Trophoblast cell (in vitro differentiated cells and primary cell): ENCODE results near the gene CCZ1.
"Not testable (repeated sequence)": the region's sequence is repeated elsewhere in the genome, so short reads cannot be mapped to it uniquely, and the experiment has no call there.

Experiments
- DNase-seq, 2 donors: peaks; one replicate each; pipeline ENCODE4 v3.0.0-alpha.2; 2016
- H2AFZ ChIP-seq: 2 replicates; pipeline ENCODE4 v1.6.1; 2013; ENCODE audit warnings: low read length, moderate library complexity, mild to moderate bottlenecking; ENCODE audit not compliant: insufficient read depth, poor library complexity
- H2AK5ac ChIP-seq: 2 replicates; pipeline ENCODE4 v1.6.1; 2013; ENCODE audit warnings: mild to moderate bottlenecking, low read length
- H2BK120ac ChIP-seq: 2 replicates; pipeline ENCODE4 v1.6.1; 2013; ENCODE audit warnings: low read length, mild to moderate bottlenecking, moderate library complexity; ENCODE audit not compliant: insufficient read depth, poor library complexity
- H2BK12ac ChIP-seq: 2 replicates; pipeline ENCODE4 v1.6.1; 2013; ENCODE audit warnings: mild to moderate bottlenecking, low read length, moderate library complexity
- H2BK5ac ChIP-seq: 2 replicates; pipeline ENCODE4 v1.6.1; 2013; ENCODE audit warnings: low read length, low read depth, moderate library complexity, mild to moderate bottlenecking; ENCODE audit not compliant: poor library complexity
- H3K14ac ChIP-seq: 2 replicates; pipeline ENCODE4 v1.6.1; 2013; ENCODE audit warnings: mild to moderate bottlenecking, low read length
- H3K18ac ChIP-seq: 2 replicates; pipeline ENCODE4 v1.6.1; 2013; ENCODE audit warnings: mild to moderate bottlenecking, low read length
- H3K23ac ChIP-seq: 2 replicates; pipeline ENCODE4 v1.6.1; 2013; ENCODE audit warnings: low read length
- H3K27ac ChIP-seq: 2 replicates; pipeline ENCODE4 v1.5.1; 2013; ENCODE audit warnings: low read depth, mild to moderate bottlenecking, inconsistent platforms, low read length, moderate library complexity
- H3K27me3 ChIP-seq: 2 replicates; pipeline ENCODE4 v1.6.1; 2013; ENCODE audit warnings: inconsistent platforms, mild to moderate bottlenecking, low read length, moderate library complexity; ENCODE audit not compliant: insufficient read depth
- H3K36me3 ChIP-seq, 2 experiments: 1 replicate in 1 of 2; 2 replicates in 1 of 2; pipeline ENCODE4 v1.6.1; 2013; ENCODE audit warnings: low read length in 2 of 2, mild to moderate bottlenecking in 2 of 2, moderate library complexity in 1 of 2; ENCODE audit not compliant: insufficient read depth in 2 of 2, control insufficient read depth in 1 of 2
- H3K4ac ChIP-seq: 2 replicates; pipeline ENCODE4 v1.6.1; 2013; ENCODE audit warnings: low read depth, mild to moderate bottlenecking, low read length, moderate library complexity
- H3K4me1 ChIP-seq, 2 experiments: 1 replicate in 1 of 2; 2 replicates in 1 of 2; pipeline ENCODE4 v1.6.1; 2013; ENCODE audit warnings: low read length in 2 of 2, mild to moderate bottlenecking in 2 of 2, moderate library complexity in 1 of 2; ENCODE audit not compliant: insufficient read depth in 2 of 2, control insufficient read depth in 1 of 2
- H3K4me2 ChIP-seq: 2 replicates; pipeline ENCODE4 v1.6.1; 2013; ENCODE audit warnings: inconsistent platforms, mild to moderate bottlenecking, low read length, moderate library complexity
- H3K4me3 ChIP-seq: 2 replicates; pipeline ENCODE4 v1.5.1; 2013; ENCODE audit warnings: mild to moderate bottlenecking, low read depth, low read length, inconsistent platforms
- H3K79me1 ChIP-seq: one replicate; pipeline ENCODE4 v1.6.1; 2013; ENCODE audit warnings: low read length
- H3K79me2 ChIP-seq: 2 replicates; pipeline ENCODE4 v1.6.1; 2013; ENCODE audit warnings: low read length, mild to moderate bottlenecking; ENCODE audit not compliant: control insufficient read depth, insufficient read depth, poor library complexity
- H3K9ac ChIP-seq: 2 replicates; pipeline ENCODE4 v1.6.1; 2013; ENCODE audit warnings: mild to moderate bottlenecking, low read length
- H3K9me3 ChIP-seq: 2 replicates; pipeline ENCODE4 v1.6.1; 2013; ENCODE audit warnings: low read depth, mild to moderate bottlenecking, control low read depth, inconsistent platforms, low read length; ENCODE audit not compliant: insufficient read depth
- H4K12ac ChIP-seq: 2 replicates; pipeline ENCODE4 v1.6.1; 2013; ENCODE audit warnings: low read depth, mild to moderate bottlenecking, low read length, moderate library complexity
- H4K8ac ChIP-seq: 2 replicates; pipeline ENCODE4 v1.6.1; 2013; ENCODE audit warnings: low read depth, mild to moderate bottlenecking, low read length, moderate library complexity
- H4K91ac ChIP-seq: one replicate; pipeline ENCODE4 v1.6.1; 2013; ENCODE audit warnings: low read depth, mild to moderate bottlenecking, low read length, moderate library complexity
- WGBS: extraction: QIAGEN DNeasy Blood & Tissue Kit; methylation state at CpG from one replicate; pipeline ENCODE4 v1.1.7; 2013; ENCODE audit warnings: missing lambda C conversion rate; ENCODE audit not compliant: insufficient read length, insufficient coverage; ENCODE audit errors: extremely low coverage; 5-methylcytosine and 5-hydroxymethylcytosine counted together

CCZ1 gene

GRCh38 chr7:5931250-5931649, 32.7 kb downstream of the CCZ1 start:
- not testable (repeated sequence) for H3K36me3 ChIP-seq

GRCh38 chr7:5931905-5932644, 33.5 kb downstream of the CCZ1 start:
- H3K4ac ChIP-seq, H3K9ac ChIP-seq, H3K27me3 ChIP-seq, H2BK12ac ChIP-seq, H3K18ac ChIP-seq, H2BK5ac ChIP-seq, H3K4me1 ChIP-seq, H2AFZ ChIP-seq, H3K4me3 ChIP-seq, H3K14ac ChIP-seq, H3K36me3 ChIP-seq, H4K91ac ChIP-seq, H3K79me1 ChIP-seq, H4K8ac ChIP-seq, H3K9me3 ChIP-seq, H2BK120ac ChIP-seq, H2AK5ac ChIP-seq, H4K12ac ChIP-seq, H3K4me2 ChIP-seq, H3K23ac ChIP-seq, H3K27ac ChIP-seq, H3K79me2 ChIP-seq: not testable (repeated sequence)
- peak in 1 of 2 donors; percentile 1 for DNase-seq
- WGBS: no CpG with 5 or more reads among the region's 13 CpGs

More at GRCh38 chr7:5931250-5931649, 32.7 kb downstream of the CCZ1 start:
- H3K27me3 ChIP-seq, H3K27ac ChIP-seq, H3K4me3 ChIP-seq, H3K4ac ChIP-seq, H3K14ac ChIP-seq, H2BK12ac ChIP-seq, H4K91ac ChIP-seq, H2BK120ac ChIP-seq, H4K12ac ChIP-seq, H3K79me1 ChIP-seq, H4K8ac ChIP-seq, H3K9ac ChIP-seq, H2AFZ ChIP-seq, H3K18ac ChIP-seq, H3K4me2 ChIP-seq, H3K23ac ChIP-seq, DNase-seq, H3K4me1 ChIP-seq, H2BK5ac ChIP-seq, H3K79me2 ChIP-seq, H3K9me3 ChIP-seq, H2AK5ac ChIP-seq: not testable (repeated sequence)
- WGBS: no CpG with 5 or more reads among the region's 14 CpGs

GRCh38 chr7:5934945-5935450, 36.5 kb downstream of the CCZ1 start:
- not testable (repeated sequence) for H3K27me3 ChIP-seq

GRCh38 chr7:5963205-5963604, 64.7 kb downstream of the CCZ1 start:
- H3K27ac ChIP-seq, H3K27me3 ChIP-seq, H2AFZ ChIP-seq, H3K23ac ChIP-seq, H3K14ac ChIP-seq, H4K8ac ChIP-seq, H3K18ac ChIP-seq, H3K4me1 ChIP-seq, H3K79me2 ChIP-seq, H2AK5ac ChIP-seq, H3K36me3 ChIP-seq, H3K4me3 ChIP-seq, H4K12ac ChIP-seq, H2BK12ac ChIP-seq, H4K91ac ChIP-seq, H3K9me3 ChIP-seq, DNase-seq, H3K4ac ChIP-seq, H2BK5ac ChIP-seq, H3K4me2 ChIP-seq, H2BK120ac ChIP-seq, H3K79me1 ChIP-seq, H3K9ac ChIP-seq: not testable (repeated sequence)
- no CpG with 5 or more reads among the region's 13 CpGs for WGBS

More at GRCh38 chr7:5934945-5935450, 36.5 kb downstream of the CCZ1 start:
- no CpG with 5 or more reads among the region's 17 CpGs for WGBS
- H3K18ac ChIP-seq, H3K9ac ChIP-seq, H2BK5ac ChIP-seq, H4K8ac ChIP-seq, H3K27ac ChIP-seq, H4K91ac ChIP-seq, H3K4me3 ChIP-seq, H3K9me3 ChIP-seq, H2AFZ ChIP-seq, DNase-seq, H3K36me3 ChIP-seq, H3K14ac ChIP-seq, H3K4me2 ChIP-seq, H3K79me2 ChIP-seq, H3K79me1 ChIP-seq, H2BK12ac ChIP-seq, H2AK5ac ChIP-seq, H3K4me1 ChIP-seq, H3K23ac ChIP-seq, H3K4ac ChIP-seq, H2BK120ac ChIP-seq, H4K12ac ChIP-seq: not testable (repeated sequence)
